Mesenchymal stem cell (in vitro differentiated cells and primary cell): ENCODE measurements around the gene ZFYVE28.

ENCODE experiments used
- DNase-seq: peaks from one replicate; pipeline ENCODE4 v3.0.0-alpha.2; 2013
- H2AFZ ChIP-seq: one replicate; pipeline ENCODE4 v1.6.1; 2013; ENCODE audit warnings: low read depth, mild to moderate bottlenecking, control low read depth, inconsistent platforms, low read length, moderate library complexity
- H2AK5ac ChIP-seq: 2 replicates; pipeline ENCODE4 v1.6.1; 2013; ENCODE audit warnings: low read length, moderate library complexity, mild to moderate bottlenecking, inconsistent platforms; ENCODE audit not compliant: severe bottlenecking
- H2BK120ac ChIP-seq: one replicate; pipeline ENCODE4 v1.6.1; 2013; ENCODE audit warnings: low read depth, mild to moderate bottlenecking, inconsistent platforms, low read length, moderate library complexity
- H2BK12ac ChIP-seq, 2 experiments: one replicate each; pipeline ENCODE4 v1.6.1; 2013; ENCODE audit warnings: inconsistent platforms in 2 of 2, low read length in 2 of 2, mild to moderate bottlenecking in 2 of 2, moderate library complexity in 2 of 2, control low read depth in 1 of 2
- H2BK15ac ChIP-seq: one replicate; pipeline ENCODE4 v1.6.1; 2013; ENCODE audit warnings: mild to moderate bottlenecking, low read depth, inconsistent platforms; ENCODE audit not compliant: poor library complexity, severe bottlenecking
- H2BK5ac ChIP-seq: 2 replicates; pipeline ENCODE4 v1.6.1; 2013; ENCODE audit warnings: low read depth, mild to moderate bottlenecking, low read length, control low read depth, inconsistent platforms; ENCODE audit not compliant: poor library complexity, severe bottlenecking
- H3K14ac ChIP-seq, 2 experiments: one replicate each; pipeline ENCODE4 v1.6.1; 2013; ENCODE audit warnings: inconsistent platforms in 2 of 2, low read length in 2 of 2, control low read depth in 1 of 2, mild to moderate bottlenecking in 1 of 2, moderate library complexity in 1 of 2
- H3K18ac ChIP-seq, 2 experiments: one replicate each; pipeline ENCODE4 v1.6.1; 2013; ENCODE audit warnings: inconsistent platforms in 2 of 2, low read length in 2 of 2, control low read depth in 1 of 2, low read depth in 1 of 2, mild to moderate bottlenecking in 1 of 2
- H3K23ac ChIP-seq, 2 experiments: one replicate each; pipeline ENCODE4 v1.6.1; 2013; ENCODE audit warnings: inconsistent platforms in 2 of 2, low read length in 2 of 2, mild to moderate bottlenecking in 2 of 2, moderate library complexity in 2 of 2, control low read depth in 1 of 2
- H3K27ac ChIP-seq: 2 replicates; pipeline ENCODE4 v1.5.1; 2013; ENCODE audit warnings: mild to moderate bottlenecking, moderate library complexity, low read length, control low read depth, inconsistent platforms; ENCODE audit not compliant: poor library complexity, severe bottlenecking
- H3K27me3 ChIP-seq, 2 experiments: 2 replicates each; pipeline versions ENCODE4 v1.6.1 to v1.7.0; 2013; ENCODE audit warnings: low read length in 2 of 2, mild to moderate bottlenecking in 2 of 2, moderate library complexity in 2 of 2, control low read depth in 1 of 2, inconsistent platforms in 1 of 2; ENCODE audit not compliant: control insufficient read depth in 1 of 2, insufficient read depth in 1 of 2
- H3K36me3 ChIP-seq, 2 experiments: 2 replicates each; pipeline versions ENCODE4 v1.6.1 to v1.7.0; 2013; ENCODE audit warnings: low read length in 2 of 2, control low read depth in 1 of 2, inconsistent platforms in 1 of 2, low read depth in 1 of 2, mild to moderate bottlenecking in 1 of 2; ENCODE audit not compliant: insufficient read depth in 2 of 2, control insufficient read depth in 1 of 2
- H3K4ac ChIP-seq, 2 experiments: one replicate each; pipeline ENCODE4 v1.6.1; 2013; ENCODE audit warnings: inconsistent platforms in 2 of 2, low read length in 2 of 2, mild to moderate bottlenecking in 2 of 2, moderate library complexity in 2 of 2, control low read depth in 1 of 2, low read depth in 1 of 2
- H3K4me1 ChIP-seq: 2 replicates; pipeline ENCODE4 v1.6.1; 2013; ENCODE audit warnings: low read depth, low read length, control low read depth; ENCODE audit not compliant: control insufficient read depth, insufficient read depth
- H3K4me2 ChIP-seq: 2 replicates; pipeline ENCODE4 v1.6.1; 2013; ENCODE audit warnings: low read length, mild to moderate bottlenecking, inconsistent platforms; ENCODE audit not compliant: poor library complexity, severe bottlenecking
- H3K4me3 ChIP-seq, 2 experiments: 2 replicates each; pipeline versions ENCODE4 v1.5.1 to v1.7.0; 2013; ENCODE audit warnings: low read length in 2 of 2, mild to moderate bottlenecking in 2 of 2, control low read depth in 1 of 2, low read depth in 1 of 2; ENCODE audit not compliant: insufficient read depth in 1 of 2
- H3K79me1 ChIP-seq: replicated peaks from 2 replicates; pipeline ENCODE4 v1.6.1; 2013; ENCODE audit warnings: mild to moderate bottlenecking, control low read depth, low read length, inconsistent platforms; ENCODE audit not compliant: poor library complexity, severe bottlenecking
- H3K9ac ChIP-seq: 2 replicates; pipeline ENCODE4 v1.7.0; 2013; ENCODE audit warnings: mild to moderate bottlenecking, low read length, moderate library complexity
- H3K9me3 ChIP-seq: 2 replicates; pipeline ENCODE4 v1.7.0; 2013; ENCODE audit warnings: mild to moderate bottlenecking, low read length; ENCODE audit not compliant: control insufficient read depth
- H4K8ac ChIP-seq: one replicate; pipeline ENCODE4 v1.6.1; 2013; ENCODE audit warnings: inconsistent platforms, mild to moderate bottlenecking, low read length, moderate library complexity
- H4K91ac ChIP-seq: one replicate; pipeline ENCODE4 v1.6.1; 2013; ENCODE audit warnings: mild to moderate bottlenecking, low read length, inconsistent platforms
- WGBS: methylation state at CpG from one replicate; pipeline ENCODE4 v1.1.7; 2013; ENCODE audit warnings: mixed read lengths; 5-methylcytosine and 5-hydroxymethylcytosine counted together

ZFYVE28 gene

GRCh38 chr4:2295500-2295899, 122.9 kb downstream of the ZFYVE28 start:
- Histone ChIP-seq H2BK15ac (no peak overlapping the region), H3K9me3 (no peaks in the 10 kb centered on the region), H3K23ac (peak overlapping the region in 1 of 2 experiments; percentile 54), H2BK5ac (no peak overlapping the region), H3K9ac (no peak overlapping the region), H2AK5ac (no peak overlapping the region), H2AFZ (no peak overlapping the region), H3K79me1 (peaks cover 43% of the 10 kb centered on the region), H3K36me3 (peaks cover 0 to 55% of the 10 kb centered on the region in 2 experiments), H4K8ac (no peak overlapping the region), H3K27ac (no peak overlapping the region), H2BK12ac (no peak overlapping the region), H3K4me3 (no peak overlapping the region), H3K27me3 (no peaks in the 10 kb centered on the region), H3K4me2 (no peak overlapping the region), H2BK120ac (no peak overlapping the region), H3K18ac (no peak overlapping the region), H3K14ac (no peak overlapping the region), H3K4ac (no peak overlapping the region), H3K4me1 (peaks cover 6% of the 10 kb centered on the region), H4K91ac (no peak overlapping the region)
- DNase-seq: no peak
- WGBS: 87% methylated on average over 9 of the region's 9 CpGs

- 68% methylated on average over 5 of the region's 6 CpGs for WGBS
These were observed 125.8 kb downstream of the ZFYVE28 start for GRCh38 chr4:2292646-2293108.

GRCh38 chr4:2291705-2292645, 126.5 kb downstream of the ZFYVE28 start:
- H2AK5ac ChIP-seq: no peak overlapping the region
- H3K18ac ChIP-seq: no peak overlapping the region
- no peak overlapping the region for H4K8ac ChIP-seq
- H2BK15ac ChIP-seq: no peak overlapping the region
- peaks cover 0 to 55% of the 10 kb centered on the region in 2 experiments for H3K36me3 ChIP-seq
- peak overlapping the region in 1 of 2 experiments; percentile 76 for H3K14ac ChIP-seq
- H4K91ac ChIP-seq: no peak overlapping the region
- H3K4me2 ChIP-seq: no peak overlapping the region
- no peak overlapping the region for H3K4me3 ChIP-seq
- H3K4ac ChIP-seq: no peak overlapping the region
- 85% methylated on average over 20 of the region's 20 CpGs for WGBS
- H3K9ac ChIP-seq: peak overlapping the region; percentile 27
- peaks cover 12% of the 10 kb centered on the region for H3K4me1 ChIP-seq
- H3K79me1 ChIP-seq: peaks cover 40% of the 10 kb centered on the region
- H3K27me3 ChIP-seq: no peaks in the 10 kb centered on the region
- DNase-seq: no peak
- no peak overlapping the region for H2BK12ac ChIP-seq
- no peaks in the 10 kb centered on the region for H3K9me3 ChIP-seq
- H2BK5ac ChIP-seq: no peak overlapping the region
- H2BK120ac ChIP-seq: no peak overlapping the region
- no peak overlapping the region for H3K27ac ChIP-seq
- no peak overlapping the region for H3K23ac ChIP-seq
- H2AFZ ChIP-seq: no peak overlapping the region

More at GRCh38 chr4:2292646-2293108, 125.8 kb downstream of the ZFYVE28 start:
- H2AK5ac ChIP-seq: no peak overlapping the region
- H3K4me1 ChIP-seq: peaks cover 9% of the 10 kb centered on the region
- no peak overlapping the region for H3K4ac ChIP-seq
- no peak overlapping the region for H4K8ac ChIP-seq
- no peaks in the 10 kb centered on the region for H3K27me3 ChIP-seq
- no peak overlapping the region for H3K4me2 ChIP-seq
- H3K9me3 ChIP-seq: no peaks in the 10 kb centered on the region
- no peak overlapping the region for H3K23ac ChIP-seq
- peak overlapping the region; percentile 27 for H3K9ac ChIP-seq
- no peak for DNase-seq
- no peak overlapping the region for H4K91ac ChIP-seq
- H3K27ac ChIP-seq: no peak overlapping the region
- no peak overlapping the region for H2BK15ac ChIP-seq
- H2AFZ ChIP-seq: no peak overlapping the region
- no peak overlapping the region for H3K14ac ChIP-seq
- H3K36me3 ChIP-seq: peaks cover 0 to 57% of the 10 kb centered on the region in 2 experiments
- H3K18ac ChIP-seq: no peak overlapping the region
- no peak overlapping the region for H2BK12ac ChIP-seq
- no peak overlapping the region for H2BK120ac ChIP-seq
- H3K4me3 ChIP-seq: no peak overlapping the region
- no peak overlapping the region for H2BK5ac ChIP-seq
- H3K79me1 ChIP-seq: peaks cover 45% of the 10 kb centered on the region

GRCh38 chr4:2290974-2291704, 127.3 kb downstream of the ZFYVE28 start:
- no peak overlapping the region for H4K8ac ChIP-seq
- no peak overlapping the region for H2BK5ac ChIP-seq
- peaks cover 13% of the 10 kb centered on the region for H3K4me1 ChIP-seq
- no peaks in the 10 kb centered on the region for H3K27me3 ChIP-seq
- H3K18ac ChIP-seq: no peak overlapping the region
- no peaks in the 10 kb centered on the region for H3K9me3 ChIP-seq
- H3K4me2 ChIP-seq: no peak overlapping the region
- peaks cover 32% of the 10 kb centered on the region for H3K79me1 ChIP-seq
- H2BK120ac ChIP-seq: no peak overlapping the region
- no peak overlapping the region for H2BK15ac ChIP-seq
- no peak overlapping the region for H3K23ac ChIP-seq
- H3K36me3 ChIP-seq: peaks cover 0 to 53% of the 10 kb centered on the region in 2 experiments
- H3K4ac ChIP-seq: no peak overlapping the region
- no peak overlapping the region for H2AK5ac ChIP-seq
- no peak overlapping the region for H3K4me3 ChIP-seq
- H4K91ac ChIP-seq: no peak overlapping the region
- 82% methylated on average over 23 of the region's 24 CpGs for WGBS
- H3K9ac ChIP-seq: no peak overlapping the region
- DNase-seq: no peak
- no peak overlapping the region for H2AFZ ChIP-seq
- no peak overlapping the region for H3K14ac ChIP-seq
- H3K27ac ChIP-seq: no peak overlapping the region
- no peak overlapping the region for H2BK12ac ChIP-seq
